ENCODE measurements around the gene DOCK2. TPM values are rescaled to one million over a fixed set of nuclear protein-coding genes. Genes with fewer than 3 reads are reported as not detected.

Gene DOCK2
- total and polyA plus RNA-seq, 9 of the 15 experiments (the other 6 are each of a cell fraction or from before 2014, with no cell fraction given) = 4.5 to 42.6 (median 20.5) TPM

DNA sequence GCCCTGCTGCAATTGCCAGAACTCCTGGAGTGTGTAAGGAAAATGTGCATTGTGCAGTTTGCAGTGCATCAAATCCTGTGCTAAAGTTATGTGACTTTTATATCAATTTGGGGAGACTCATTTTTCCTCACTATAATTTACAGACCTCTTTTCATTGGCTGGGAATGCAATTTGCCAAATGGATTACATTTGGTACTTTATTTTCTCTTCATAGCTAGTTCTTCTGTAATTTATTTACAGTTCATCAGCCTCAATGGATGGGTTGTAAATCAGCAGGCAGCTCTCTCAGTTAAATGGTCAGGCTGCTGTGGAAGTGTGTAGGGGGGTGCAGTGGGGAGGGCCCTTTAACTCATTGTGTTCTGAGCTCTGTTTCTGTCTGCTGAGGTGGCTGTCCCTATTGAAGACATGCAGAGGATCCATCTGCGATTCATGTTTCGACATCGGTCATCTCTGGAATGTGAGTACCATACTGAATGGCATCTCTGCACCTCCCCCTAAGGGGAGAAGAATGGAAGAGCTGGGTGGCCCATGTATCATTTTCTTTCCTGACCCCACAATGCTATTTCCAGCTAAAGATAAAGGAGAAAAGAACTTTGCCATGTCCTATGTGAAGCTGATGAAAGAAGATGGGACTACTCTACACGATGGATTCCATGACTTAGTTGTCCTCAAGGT, 74.6 kb downstream of the DOCK2 start:
- H3K36me3 ChIP-seq (ENCODE audit: control insufficient read depth, insufficient read depth, low read length) = no peaks in the 10 kb centered on the region; the same call in 2 of the 3 replicates
- ATAC-seq (no peak), FAIRE-seq (no peak), DNase-seq (ENCODE audit: extremely low read depth in 1 of 4, low spot score in 3 of 4) (no peak)
- no peak overlapping the region for H3K4me2 ChIP-seq (ENCODE audit: insufficient read depth, low read length)
- no peaks in the 10 kb centered on the region for H4K20me1 ChIP-seq (replicated peaks; ENCODE audit: control insufficient read depth, insufficient read depth, low read length)
- no peak overlapping the region for H2AFZ ChIP-seq (ENCODE audit: low read depth, low read length)
- intact Hi-C loops (cut with micrococcal nuclease) (no loop called here), in situ Hi-C loops (cut with MboI) (loop anchor here (10.0 kb wide), 1 partner anchor 453 kb away; no protein-coding TSS in a partner anchor)
- TF ChIP-seq PHB (CRISPR knock-in tag; IDR thresholded peaks at IDR 0.05) (no peak), KLF13 (tag; IDR thresholded peaks at IDR 0.05; ENCODE audit: borderline replicate concordance, low read depth) (no peak)
- TF ChIP-seq, protein P1, sequence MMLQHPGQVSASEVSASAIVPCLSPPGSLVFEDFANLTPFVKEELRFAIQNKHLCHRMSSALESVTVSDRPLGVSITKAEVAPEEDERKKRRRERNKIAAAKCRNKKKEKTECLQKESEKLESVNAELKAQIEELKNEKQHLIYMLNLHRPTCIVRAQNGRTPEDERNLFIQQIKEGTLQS (IDR thresholded peaks at IDR 0.05) = no peak
- TF ChIP-seq, protein P1 (CRISPR knock-in tag; conservative IDR thresholded peaks at IDR 0.05) = no peak
- H3K4me3 ChIP-seq = no peak overlapping the region
- ChIA-PET POLR2A (no interaction called here), CTCF (ENCODE audit: low intra/inter-chr PET ratio) (no interaction called here)
- BruUV-seq (replicated peaks) = no TSS peak
- H3K27me3 ChIP-seq (ENCODE audit: control insufficient read depth in 2 of 2, insufficient read depth in 2 of 2, low read length in 2 of 2) = no peaks in the 10 kb centered on the region
- no peak overlapping the region for H3K27ac ChIP-seq (ENCODE audit: extremely low read depth, low read depth, low read length)
- no peaks in the 10 kb centered on the region for H3K9me3 ChIP-seq (replicated peaks; ENCODE audit: control insufficient read depth, insufficient read depth, low read depth, low read length)
- no peaks in the 10 kb centered on the region for H3K79me2 ChIP-seq (ENCODE audit: control insufficient read depth, insufficient read depth, low read length)
- H3K4me1 ChIP-seq (replicated peaks in 1 of 2; ENCODE audit: control insufficient read depth in 2 of 2, insufficient read depth in 2 of 2, low read length in 2 of 2) = no peaks in the 10 kb centered on the region
- H3K9me1 ChIP-seq (ENCODE audit: control insufficient read depth, insufficient read depth, low read length) = no peaks in the 10 kb centered on the region
- 38% methylated on average over 4 of the region's 4 CpGs for WGBS (ENCODE audit: insufficient coverage, low coverage, missing lambda C conversion rate)
- no peak overlapping the region for H3K9ac ChIP-seq (ENCODE audit: insufficient read depth in 1 of 2, low read depth in 2 of 2, low read length in 2 of 2)

DNA sequence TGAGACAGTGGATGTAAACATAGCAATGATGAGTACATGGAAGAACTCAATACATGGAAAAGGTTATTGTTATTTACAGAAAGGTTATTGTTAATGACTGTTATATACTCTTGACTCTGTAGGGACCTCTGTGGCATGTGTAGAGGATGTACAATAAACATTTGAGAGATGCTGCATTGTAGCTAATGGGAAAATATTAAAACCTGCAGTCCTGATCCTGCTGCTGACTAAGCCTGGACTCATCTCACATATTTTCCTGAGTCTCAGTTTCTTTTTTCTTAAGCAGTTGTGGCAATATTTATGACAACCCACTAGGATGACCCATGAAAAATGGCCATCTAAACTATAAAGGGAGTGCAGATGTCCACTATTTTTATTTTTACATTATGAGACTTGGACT, 75.4 kb downstream of the DOCK2 start:
- no peak for DNase-seq (ENCODE audit: extremely low read depth in 1 of 4, low spot score in 3 of 4)
- Histone ChIP-seq H3K9ac (ENCODE audit: insufficient read depth in 1 of 2, low read depth in 2 of 2, low read length in 2 of 2) (no peak overlapping the region), H4K20me1 (replicated peaks; ENCODE audit: control insufficient read depth, insufficient read depth, low read length) (no peaks in the 10 kb centered on the region), H3K27ac (ENCODE audit: extremely low read depth, low read depth, low read length) (no peak overlapping the region), H3K79me2 (ENCODE audit: control insufficient read depth, insufficient read depth, low read length) (no peaks in the 10 kb centered on the region), H3K9me3 (replicated peaks; ENCODE audit: control insufficient read depth, insufficient read depth, low read depth, low read length) (no peaks in the 10 kb centered on the region), H3K9me1 (ENCODE audit: control insufficient read depth, insufficient read depth, low read length) (no peaks in the 10 kb centered on the region), H3K4me1 (replicated peaks in 1 of 2; ENCODE audit: control insufficient read depth in 2 of 2, insufficient read depth in 2 of 2, low read length in 2 of 2) (no peaks in the 10 kb centered on the region), H3K4me3 (no peak overlapping the region), H2AFZ (ENCODE audit: low read depth, low read length) (no peak overlapping the region), H3K27me3 (ENCODE audit: control insufficient read depth in 2 of 2, insufficient read depth in 2 of 2, low read length in 2 of 2) (no peaks in the 10 kb centered on the region), H3K36me3 (ENCODE audit: control insufficient read depth, insufficient read depth, low read length) (no peaks in the 10 kb centered on the region; the same call in 2 of the 3 replicates), H3K4me2 (ENCODE audit: insufficient read depth, low read length) (no peak overlapping the region)
- ATAC-seq = no peak
- in situ Hi-C loops (cut with MboI) (loop anchor here (10.0 kb wide), 1 partner anchor 452 kb away; no protein-coding TSS in a partner anchor), intact Hi-C loops (cut with micrococcal nuclease) (no loop called here)
- FAIRE-seq = no peak
- ChIA-PET POLR2A (no interaction called here), CTCF (ENCODE audit: low intra/inter-chr PET ratio) (no interaction called here)
- no TSS peak for BruUV-seq (replicated peaks)
- TF ChIP-seq CBX3 (IDR thresholded peaks at IDR 0.05; ENCODE audit: borderline replicate concordance in 1 of 2, low read length in 2 of 2) (no peak), CREB3 (tag; conservative IDR thresholded peaks at IDR 0.05; ENCODE audit: low read depth) (no peak), PBX2 (CRISPR knock-in tag; IDR thresholded peaks at IDR 0.05; ENCODE audit: low read depth) (no peak), PBX2 (tag; conservative IDR thresholded peaks at IDR 0.05; ENCODE audit: low read depth) (no peak), GTF2A2 (tag; IDR thresholded peaks at IDR 0.05) (no peak)

All from K562 (cell line).